Ovary (tissue), 10 donors: ENCODE results near the gene ACSF3. TPM values are rescaled to one million over a fixed set of nuclear protein-coding genes. Genes with fewer than 3 reads are reported as not detected.

Experiments
- DNase-seq, 5 donors: peaks; one replicate each; pipeline ENCODE4 v3.0.0-alpha.2; 2019 to 2020
- H3K27ac ChIP-seq, 2 donors: fragments of 200-600 bp; one replicate each; pipeline versions ENCODE4 v1.5.1 to v1.8.0; 2019 to 2022
- H3K27me3 ChIP-seq: fragments of 200-600 bp; one replicate; pipeline ENCODE4 v1.8.0; 2022
- H3K36me3 ChIP-seq: fragments of 200-600 bp; sonication (generic); one replicate; pipeline ENCODE4 v1.5.1; 2019
- H3K4me1 ChIP-seq: one replicate; pipeline ENCODE4 v1.8.1; 2013; ENCODE audit warnings: mild to moderate bottlenecking, moderate library complexity; ENCODE audit not compliant: insufficient read depth
- H3K4me3 ChIP-seq: fragments of 200-600 bp; sonication (generic); one replicate; pipeline ENCODE4 v1.5.1; 2017
- H3K9me3 ChIP-seq, 2 donors: fragments of 200-600 bp in 1 of 2; sonication (generic) in 1 of 2; one replicate each; pipeline versions ENCODE4 v1.5.1 to v1.8.1; 2013 to 2019; ENCODE audit warnings: mild to moderate bottlenecking in 1 of 2, moderate library complexity in 1 of 2
- CTCF ChIP-seq, 3 donors: fragments of 450-650 bp in 2 of 3; fragments of 200-600 bp in 1 of 3; IDR thresholded peaks; one replicate each; pipeline versions ENCODE4 v1.5.1 to v1.8.0; 2016 to 2022; ENCODE audit warnings: antibody characterized with exemption in 3 of 3, mild to moderate bottlenecking in 1 of 3
- EP300 ChIP-seq: sonication (generic); formaldehyde crosslinking; IDR thresholded peaks from one replicate; pipeline ENCODE4 v1.6.1; 2017; ENCODE audit warnings: antibody characterized with exemption
- POLR2A ChIP-seq: fragments of 450-650 bp; IDR thresholded peaks from one replicate; pipeline ENCODE4 v1.6.1; 2017; ENCODE audit warnings: antibody characterized with exemption, mild to moderate bottlenecking, moderate library complexity
- WGBS, 3 donors: extraction: QIAGEN DNeasy Blood & Tissue Kit in 1 of 3; methylation state at CpG; one replicate each; pipeline versions ENCODE4 v1.1.5 to v1.1.7; 2013 to 2017; 5-methylcytosine and 5-hydroxymethylcytosine counted together
- intact Hi-C, 4 donors: fragments of 100-400 bp; cut with DNase I; formaldehyde crosslinking; loops; one replicate each; pipeline versions ENCODE4 v1.11.0 to v1.15.1; 2022 to 2023
- long read RNA-seq, 3 donors: library from polyadenylated mRNA in 2 of 3; unstranded in 2 of 3; transcript quantifications; one replicate each; pipeline ENCODE4 v2.0.0 and lab custom pipeline, GENCODE V29; 2021 to 2026
- polyA plus RNA-seq, 2 donors: library from polyadenylated mRNA; stranded (reverse); fragments of 200-250 nt in 1 of 2; fragments of 350-450 nt in 1 of 2; fragmentation: Illumina TruSeq in 1 of 2; extraction: RNeasy Lipid Tissue Mini Kit (QIAGEN cat#74804) in 1 of 2; gene quantifications; one replicate each; pipeline ENCODE4 v1.2.3, GENCODE V29; 2013 to 2014
- total RNA-seq, 7 donors: library from RNA; depleted of rRNA in 2 of 7; stranded (reverse); fragments of >200 nt in 2 of 7; fragmentation: NEBNext Ultra II Directional in 3 of 7; extraction: Animal tissue kit (Norgen Biotek cat#: 25700) in 3 of 7; gene quantifications; one replicate each; pipeline versions ENCODE4 v1.1.0 to v1.2.4, GENCODE V29; 2016 to 2023
- donor health status: DM: no; HTN: no; CAD: no; lungs with moderate emphysema.
- donor health status: DM: no; HTN: no; CAD: no.
- donor health status: Bipolar disorder and iron deficiency.
- donor health status: DM: yes; HTN: yes; CAD: no.
- donor health status: DM: no; HTN: no; CAD: no.
- donor health status: DM: yes; HTN: yes; CAD: no.

Gene ACSF3
- 10 to 100 TPM; 16.2 to 40.9 (median 28.8) TPM for total RNA-seq
- polyA plus RNA-seq = 10 to 100 TPM; 20.1 to 22.9 TPM
- long read RNA-seq, donor 1, full-length matches to known transcripts = 122 of 169 reads
- long read RNA-seq, donor 1, partial matches to known transcripts = 5 of 169 reads
- long read RNA-seq, donor 1, other reads (novel, unspliced or antisense) = 42 of 169 reads
- long read RNA-seq, donor 2, full-length matches to known transcripts = 20 of 20 reads
- long read RNA-seq, donor 2, partial matches to known transcripts = 0 of 20 reads
- long read RNA-seq, donor 2, other reads (novel, unspliced or antisense) = 0 of 20 reads
- long read RNA-seq, donor 3, full-length matches to known transcripts = 51 of 79 reads
- long read RNA-seq, donor 3, partial matches to known transcripts = 4 of 79 reads
- long read RNA-seq, donor 3, other reads (novel, unspliced or antisense) = 24 of 79 reads

GRCh38 chr16:89093602-89094251 is at the start of gene ACSF3:
TSS of gene ACSF3 (plus strand) at chr16:89093852. CDS start at chr16:89100682, 6,830 bp downstream.
- peaks cover 7% of the 10 kb centered on the region for H3K4me1 ChIP-seq
- 1% methylated on average over 55 to 110 of the region's 110 CpGs for WGBS, 3 donors
- peak; percentile 48 to 79 (median 68) for DNase-seq

GRCh38 chr16:89044418-89045180 is 49.1 kb upstream of the ACSF3 start:
- Histone ChIP-seq H3K27me3 (no peaks in the 10 kb centered on the region), H3K9me3 (no peaks in the 10 kb centered on the region), H3K4me1 (no peaks in the 10 kb centered on the region), H3K27ac (no peak overlapping the region), H3K4me3 (no peak overlapping the region), H3K36me3 (no peaks in the 10 kb centered on the region)
- WGBS, 3 donors = 19 to 22% (median 21%) methylated on average over 28 to 29 of the region's 29 CpGs
- intact Hi-C loops = loop anchor here in 1 of 4 donors (5.0 kb wide), 1 partner anchor 1067 kb away; no protein-coding TSS in a partner anchor
- peak in 1 of 5 donors; percentile 12 for DNase-seq
- TF ChIP-seq CTCF (IDR thresholded peaks at IDR 0.05) (no peak), POLR2A (no peak), EP300 (no peak)

More at GRCh38 chr16:89093602-89094251, at the start of gene ACSF3:
- intact Hi-C loops = no loop called here
- H3K4me3 ChIP-seq = peak within 1 kb of the TSS; percentile 51
- TF ChIP-seq EP300 (no peak), POLR2A (no peak), CTCF (IDR thresholded peaks at IDR 0.05) (no peak)
- H3K9me3 ChIP-seq = no peaks in the 10 kb centered on the region
- peak within 1 kb of the TSS; percentile 23 to 38 for H3K27ac ChIP-seq
- H3K36me3 ChIP-seq = no peaks in the 10 kb centered on the region
- no peaks in the 10 kb centered on the region for H3K27me3 ChIP-seq

- H3K27ac ChIP-seq = no peak overlapping the region
- H3K36me3 ChIP-seq = no peaks in the 10 kb centered on the region
- H3K4me3 ChIP-seq = no peak overlapping the region
- H3K9me3 ChIP-seq = no peaks in the 10 kb centered on the region
- no peaks in the 10 kb centered on the region for H3K4me1 ChIP-seq
- intact Hi-C loops = no loop called here
- WGBS, 3 donors = 49 to 59% (median 56%) methylated on average over 12 of the region's 12 CpGs
- peak in 1 of 5 donors; percentile 2 for DNase-seq
- H3K27me3 ChIP-seq = no peaks in the 10 kb centered on the region
- TF ChIP-seq CTCF (IDR thresholded peaks at IDR 0.05) = no peak
- no peak for TF ChIP-seq POLR2A
- TF ChIP-seq EP300 = no peak
Measured at GRCh38 chr16:89045181-89045815, 48.4 kb upstream of the ACSF3 start.

- WGBS, 3 donors = 84 to 86% (median 85%) methylated on average over 4 of the region's 4 CpGs
- intact Hi-C loops = no loop called here
- Histone ChIP-seq H3K36me3 (no peaks in the 10 kb centered on the region), H3K4me1 (no peaks in the 10 kb centered on the region), H3K4me3 (no peak overlapping the region), H3K27me3 (no peaks in the 10 kb centered on the region), H3K9me3 (no peaks in the 10 kb centered on the region), H3K27ac (no peak overlapping the region)
- TF ChIP-seq CTCF (IDR thresholded peaks at IDR 0.05) (no peak), POLR2A (no peak), EP300 (no peak)
- no peak for DNase-seq
Measured at GRCh38 chr16:89045881-89046280, 47.8 kb upstream of the ACSF3 start.
